ENCODE results near the gene LRFN2.

The LRFN2 gene

DNA sequence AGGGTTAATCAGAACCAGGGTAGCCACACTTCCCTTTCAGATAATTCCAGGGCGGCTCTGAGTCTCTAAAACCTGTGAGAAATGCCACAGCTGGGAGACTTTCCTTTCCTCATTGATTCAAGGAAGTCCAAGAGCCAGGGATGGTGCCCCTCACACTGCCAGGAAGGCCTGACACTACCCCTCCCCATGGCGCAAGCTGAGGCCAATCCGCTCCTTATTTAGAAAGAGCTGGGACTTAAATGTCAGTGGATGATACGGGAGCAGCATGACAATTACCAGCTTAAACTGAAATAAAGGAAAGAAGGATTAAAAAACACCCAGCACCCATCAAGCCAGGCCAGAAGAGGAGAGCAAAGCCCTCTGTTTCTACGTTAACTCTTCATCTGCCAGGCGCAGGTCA is 244.4 kb downstream of the LRFN2 start:
- DNase-seq: no peak

GRCh38 chr6:40341726-40342125 is 245.4 kb downstream of the LRFN2 start:
- no peak for DNase-seq

Data from HCEC 1CT (cell line).